Gastrocnemius medialis (tissue), 4 donors: ENCODE data around the gene LHPP. TPM values are rescaled to one million over a fixed set of nuclear protein-coding genes. Genes with fewer than 3 reads are reported as not detected.

ENCODE experiments used
- ATAC-seq, 2 donors: fragments of 150-250 bp; one replicate each; pipeline ENCODE4 v1.9.1; 2016
- DNase-seq, 2 donors: peaks; one replicate each; pipeline ENCODE4 v3.0.0-alpha.2; 2019
- H3K27ac ChIP-seq, 4 donors: fragments of 200-600 bp; sonication (generic); 1 replicate in 1 of 4; 2 replicates in 3 of 4; pipeline ENCODE4 v1.5.1; 2016 to 2018; ENCODE audit warnings: mild to moderate bottlenecking in 2 of 4, moderate library complexity in 1 of 4
- H3K27me3 ChIP-seq, 3 donors: fragments of 200-600 bp; sonication (generic) in 2 of 3; 1 replicate in 1 of 3; 2 replicates in 2 of 3; pipeline versions ENCODE4 v1.5.1 to v1.6.0; 2016 to 2019; ENCODE audit warnings: mild to moderate bottlenecking in 1 of 3, moderate library complexity in 1 of 3
- H3K36me3 ChIP-seq, 2 donors: fragments of 200-600 bp; sonication (generic) in 1 of 2; one replicate each; pipeline ENCODE4 v1.5.1; 2017 to 2018
- H3K4me1 ChIP-seq, 2 donors: fragments of 200-600 bp; sonication (generic) in 1 of 2; one replicate each; pipeline ENCODE4 v1.5.1; 2016 to 2017; ENCODE audit warnings: mild to moderate bottlenecking in 2 of 2
- H3K4me3 ChIP-seq, 4 donors: fragments of 200-600 bp; sonication (generic) in 3 of 4; 1 replicate in 1 of 4; 2 replicates in 3 of 4; pipeline ENCODE4 v1.5.1; 2016 to 2019; ENCODE audit warnings: mild to moderate bottlenecking in 2 of 4
- H3K9me3 ChIP-seq, 3 donors: fragments of 200-600 bp; sonication (generic) in 2 of 3; 1 replicate in 1 of 3; 2 replicates in 2 of 3; pipeline ENCODE4 v1.5.1; 2016 to 2019
- CTCF ChIP-seq, 5 experiments: fragments of 450-650 bp in 3 of 5; fragments of 200-600 bp in 2 of 5; sonication (generic) in 2 of 5; IDR thresholded peaks in 4 of 5; conservative IDR thresholded peaks in 1 of 5; 1 replicate in 4 of 5; 2 replicates in 1 of 5; pipeline ENCODE4 v1.5.1; 2016 to 2019; ENCODE audit warnings: antibody characterized with exemption in 5 of 5, mild to moderate bottlenecking in 3 of 5, moderate library complexity in 3 of 5
- POLR2A ChIP-seq, 2 donors: fragments of 450-650 bp; IDR thresholded peaks; one replicate each; pipeline ENCODE4 v1.6.1; 2017; ENCODE audit warnings: antibody characterized with exemption in 2 of 2, mild to moderate bottlenecking in 2 of 2, moderate library complexity in 2 of 2
- in situ Hi-C, 4 donors: fragments of 200-750 bp; cut with MboI; loops; one replicate each; pipeline versions ENCODE4 v1.15.0 to v1.8.0; 2017; ENCODE audit warnings: low sequenced_read_pairs in 4 of 4
- intact Hi-C: fragments of 100-400 bp; cut with DNase I; formaldehyde crosslinking; loops from one replicate; pipeline ENCODE4 v1.15.1; 2023; ENCODE audit warnings: low total_unique reads
- total RNA-seq, 4 donors: library from RNA; depleted of rRNA; stranded (reverse); fragments of >200 nt; gene quantifications; one replicate each; pipeline versions ENCODE4 v1.1.0 to v1.2.3, GENCODE V29; 2016

Gene LHPP
- total RNA-seq, 4 donors from 2014 or later = 4.9 to 16.0 (median 12.2) TPM

GRCh38 chr10:124491105-124491504 lies 29.5 kb downstream of the LHPP start:
- intact Hi-C loops (no loop called here), in situ Hi-C loops (no loop called here)
- Histone ChIP-seq H3K4me3 (no peak overlapping the region), H3K9me3 (peaks cover 0 to 5% (median 0%) of the 10 kb centered on the region in 3 donors), H3K36me3 (no peaks in the 10 kb centered on the region), H3K4me1 (no peaks in the 10 kb centered on the region), H3K27me3 (no peaks in the 10 kb centered on the region), H3K27ac (no peak overlapping the region)
- DNase-seq (no peak), ATAC-seq (no peak)
- TF ChIP-seq CTCF (IDR thresholded peaks at IDR 0.05 in 4 of 5, conservative IDR thresholded peaks at IDR 0.05 in 1 of 5) (no peak), POLR2A (IDR thresholded peaks at IDR 0.05) (no peak)

DNA sequence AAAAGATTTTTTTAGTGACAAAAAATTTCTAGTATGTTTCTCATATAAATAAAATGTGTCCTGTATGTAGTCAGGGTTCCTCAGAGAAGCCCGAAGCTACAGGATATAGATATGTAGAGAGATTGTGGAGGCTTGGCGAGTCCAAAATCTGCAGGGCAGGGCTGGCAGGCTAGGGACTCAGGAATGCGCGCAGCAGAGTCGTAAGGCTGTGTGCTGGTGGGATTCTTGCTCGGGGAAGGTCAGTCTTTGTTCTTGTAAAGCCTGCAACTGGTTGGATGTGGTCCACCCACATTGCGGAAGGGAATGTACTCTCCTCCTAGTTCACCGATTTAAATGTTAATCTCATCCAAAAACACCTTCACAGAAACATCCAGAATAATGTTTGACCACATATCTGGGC lies 30.6 kb downstream of the LHPP start:
- Histone ChIP-seq H3K9me3 (no peaks in the 10 kb centered on the region), H3K4me3 (no peak overlapping the region), H3K36me3 (no peaks in the 10 kb centered on the region), H3K27me3 (no peaks in the 10 kb centered on the region), H3K4me1 (no peaks in the 10 kb centered on the region), H3K27ac (no peak overlapping the region)
- no peak for TF ChIP-seq CTCF (IDR thresholded peaks at IDR 0.05 in 4 of 5, conservative IDR thresholded peaks at IDR 0.05 in 1 of 5)
- no peak for TF ChIP-seq POLR2A (IDR thresholded peaks at IDR 0.05)
- no peak for ATAC-seq
- in situ Hi-C loops = no loop called here
- intact Hi-C loops = no loop called here
- no peak for DNase-seq

DNA sequence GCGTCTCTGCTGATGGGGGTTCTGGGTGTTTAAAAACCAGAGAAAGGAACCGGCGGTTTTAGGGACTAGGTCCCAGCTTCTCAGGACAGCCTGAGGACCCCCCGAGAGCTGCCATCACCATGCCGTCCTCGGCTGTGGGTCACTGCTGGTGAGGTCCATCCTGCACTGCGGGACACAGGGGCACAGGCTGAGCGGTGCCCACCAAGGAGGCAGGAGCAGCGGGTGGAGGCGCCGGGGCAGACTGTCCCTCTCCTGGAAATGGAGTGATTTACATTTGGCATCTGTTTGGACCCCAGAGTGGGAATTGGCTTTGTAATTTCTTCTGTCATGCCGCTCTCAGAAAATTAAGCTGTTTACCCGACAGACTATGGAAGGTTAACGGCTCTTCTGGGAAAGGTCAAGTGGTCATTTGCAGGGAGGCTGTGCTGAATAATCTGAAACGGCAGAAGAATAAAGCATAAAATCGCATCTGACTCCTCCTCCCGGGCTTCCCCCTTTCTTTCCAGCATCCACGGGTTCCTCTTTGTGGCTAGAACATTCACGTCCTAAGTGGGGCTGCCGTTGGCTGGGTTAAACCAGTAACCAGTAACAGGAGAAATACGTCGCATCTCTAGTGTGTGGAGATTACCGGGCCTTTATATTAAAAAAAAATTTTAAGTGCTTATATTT lies 31.7 kb downstream of the LHPP start:
- intact Hi-C loops = no loop called here
- Histone ChIP-seq H3K4me3 (no peak overlapping the region), H3K27ac (no peak overlapping the region), H3K4me1 (no peaks in the 10 kb centered on the region), H3K27me3 (no peaks in the 10 kb centered on the region), H3K9me3 (no peaks in the 10 kb centered on the region), H3K36me3 (no peaks in the 10 kb centered on the region)
- DNase-seq = no peak
- TF ChIP-seq CTCF (IDR thresholded peaks at IDR 0.05 in 4 of 5, conservative IDR thresholded peaks at IDR 0.05 in 1 of 5) (no peak), POLR2A (IDR thresholded peaks at IDR 0.05) (no peak)
- ATAC-seq = no peak
- in situ Hi-C loops = no loop called here

- intact Hi-C loops (no loop called here), in situ Hi-C loops (no loop called here)
- ATAC-seq (no peak), DNase-seq (no peak)
- no peaks in the 10 kb centered on the region for H3K27me3 ChIP-seq
- H3K27ac ChIP-seq = no peak overlapping the region
- no peak overlapping the region for H3K4me3 ChIP-seq
- no peak for TF ChIP-seq CTCF (IDR thresholded peaks at IDR 0.05 in 4 of 5, conservative IDR thresholded peaks at IDR 0.05 in 1 of 5)
- TF ChIP-seq POLR2A (IDR thresholded peaks at IDR 0.05) = no peak
- no peaks in the 10 kb centered on the region for H3K9me3 ChIP-seq
- H3K4me1 ChIP-seq = no peaks in the 10 kb centered on the region
- no peaks in the 10 kb centered on the region for H3K36me3 ChIP-seq
Observed at GRCh38 chr10:124494046-124494807, 32.6 kb downstream of the LHPP start.
